Body of pancreas (tissue), 4 donors: ENCODE data around the gene KCNA3.

Experiments used
- CTCF ChIP-seq, 7 experiments: fragments of 450-650 bp in 4 of 7; fragments of 200-600 bp in 3 of 7; sonication (generic) in 3 of 7; IDR thresholded peaks; one replicate each; pipeline ENCODE4 v1.5.1; 2016 to 2019; ENCODE audit warnings: antibody characterized with exemption in 7 of 7
- POLR2A ChIP-seq, 3 donors: fragments of 450-650 bp; IDR thresholded peaks; one replicate each; pipeline ENCODE4 v1.6.1; 2016; ENCODE audit warnings: antibody characterized with exemption in 3 of 3, mild to moderate bottlenecking in 2 of 3

DNA sequence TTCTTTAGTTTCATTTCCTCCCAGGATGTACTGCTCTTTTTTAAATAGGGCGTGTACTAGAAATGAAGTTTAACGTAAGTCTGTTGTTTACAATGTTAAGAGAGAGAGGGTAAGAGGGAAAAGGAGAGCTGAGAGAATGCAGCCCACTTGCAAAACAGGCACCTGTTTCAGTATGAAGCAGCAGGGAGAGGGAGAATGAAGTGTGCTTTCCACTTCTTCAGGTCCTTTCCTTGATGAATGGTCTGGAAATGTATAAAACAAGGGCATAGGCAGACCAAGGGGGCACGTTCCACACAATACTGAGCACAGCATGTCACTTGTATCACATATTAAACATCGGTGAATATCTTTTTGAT is 2.0 kb downstream of the KCNA3 start:
- peak in 1 of 3 donors; percentile 17 for TF ChIP-seq POLR2A (IDR thresholded peaks at IDR 0.05)
- no peak for TF ChIP-seq CTCF (IDR thresholded peaks at IDR 0.05)
